T-helper 2 cell treated with Interferon-gamma antibody and Interleukin-4, amounts not matched to agents 5 μg/mL and 100 μg/mL, for 36 hours (primary cell): ENCODE data around the gene SNX14.
A peak's percentile ranks its signal among the peaks of the same experiment; 100 is the strongest.
"Not testable (repeated sequence)": the region's sequence is repeated elsewhere in the genome, so short reads cannot be mapped to it uniquely, and the experiment has no call there.

Experiments
- DNase-seq: peaks from one replicate; pipeline ENCODE4 v3.0.0; 2021; ENCODE audit warnings: low spot score
- H3K27ac Mint-ChIP-seq: one replicate; pipeline ENCODE4 v1.8.0; 2021; ENCODE audit warnings: mild to moderate bottlenecking, mixed read lengths
- H3K27me3 Mint-ChIP-seq: one replicate; pipeline ENCODE4 v1.8.0; 2021; ENCODE audit warnings: low read depth, mixed read lengths
- H3K36me3 Mint-ChIP-seq: one replicate; pipeline ENCODE4 v1.8.0; 2021; ENCODE audit warnings: low read depth, mixed read lengths
- H3K4me1 Mint-ChIP-seq: one replicate; pipeline ENCODE4 v1.8.0; 2021; ENCODE audit warnings: low read depth, mixed read lengths
- H3K4me3 Mint-ChIP-seq: one replicate; pipeline ENCODE4 v1.8.0; 2022; ENCODE audit warnings: mild to moderate bottlenecking, moderate library complexity, mixed read lengths
- H3K9me3 Mint-ChIP-seq: one replicate; pipeline ENCODE4 v1.8.0; 2021; ENCODE audit warnings: mixed read lengths

The SNX14 gene, protein sequence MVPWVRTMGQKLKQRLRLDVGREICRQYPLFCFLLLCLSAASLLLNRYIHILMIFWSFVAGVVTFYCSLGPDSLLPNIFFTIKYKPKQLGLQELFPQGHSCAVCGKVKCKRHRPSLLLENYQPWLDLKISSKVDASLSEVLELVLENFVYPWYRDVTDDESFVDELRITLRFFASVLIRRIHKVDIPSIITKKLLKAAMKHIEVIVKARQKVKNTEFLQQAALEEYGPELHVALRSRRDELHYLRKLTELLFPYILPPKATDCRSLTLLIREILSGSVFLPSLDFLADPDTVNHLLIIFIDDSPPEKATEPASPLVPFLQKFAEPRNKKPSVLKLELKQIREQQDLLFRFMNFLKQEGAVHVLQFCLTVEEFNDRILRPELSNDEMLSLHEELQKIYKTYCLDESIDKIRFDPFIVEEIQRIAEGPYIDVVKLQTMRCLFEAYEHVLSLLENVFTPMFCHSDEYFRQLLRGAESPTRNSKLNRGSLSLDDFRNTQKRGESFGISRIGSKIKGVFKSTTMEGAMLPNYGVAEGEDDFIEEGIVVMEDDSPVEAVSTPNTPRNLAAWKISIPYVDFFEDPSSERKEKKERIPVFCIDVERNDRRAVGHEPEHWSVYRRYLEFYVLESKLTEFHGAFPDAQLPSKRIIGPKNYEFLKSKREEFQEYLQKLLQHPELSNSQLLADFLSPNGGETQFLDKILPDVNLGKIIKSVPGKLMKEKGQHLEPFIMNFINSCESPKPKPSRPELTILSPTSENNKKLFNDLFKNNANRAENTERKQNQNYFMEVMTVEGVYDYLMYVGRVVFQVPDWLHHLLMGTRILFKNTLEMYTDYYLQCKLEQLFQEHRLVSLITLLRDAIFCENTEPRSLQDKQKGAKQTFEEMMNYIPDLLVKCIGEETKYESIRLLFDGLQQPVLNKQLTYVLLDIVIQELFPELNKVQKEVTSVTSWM

GRCh38 chr6:85593438-85594196 is at the start of gene SNX14:
SNX14 (minus strand) TSS chr6:85593858; CDS start chr6:85593718, 140 bp downstream.
- Mint-ChIP-seq H3K36me3 (peaks cover 36% of the 10 kb centered on the region), H3K27ac (peak within 1 kb of the TSS; percentile 91), H3K4me1 (peaks cover 28% of the 10 kb centered on the region), H3K9me3 (peaks cover 19% of the 10 kb centered on the region), H3K4me3 (peak within 1 kb of the TSS; percentile 95), H3K27me3 (no peaks in the 10 kb centered on the region)
- DNase-seq, result peak; percentile 90

GRCh38 chr6:85642774-85643536 is 49.3 kb upstream of the SNX14 start, which contains the start of gene SYNCRIP:
SYNCRIP (minus strand) TSS chr6:85642886; CDS start chr6:85641439, 1,447 bp downstream.
- Mint-ChIP-seq H3K27ac (peak within 1 kb of the TSS; percentile 99), H3K36me3 (peaks cover 41% of the 10 kb centered on the region), H3K4me3 (peak within 1 kb of the TSS; percentile 98), H3K4me1 (peaks cover 43% of the 10 kb centered on the region), H3K9me3 (no peaks in the 10 kb centered on the region), H3K27me3 (peaks cover 2% of the 10 kb centered on the region)
- DNase-seq, result peak; percentile 98

DNA sequence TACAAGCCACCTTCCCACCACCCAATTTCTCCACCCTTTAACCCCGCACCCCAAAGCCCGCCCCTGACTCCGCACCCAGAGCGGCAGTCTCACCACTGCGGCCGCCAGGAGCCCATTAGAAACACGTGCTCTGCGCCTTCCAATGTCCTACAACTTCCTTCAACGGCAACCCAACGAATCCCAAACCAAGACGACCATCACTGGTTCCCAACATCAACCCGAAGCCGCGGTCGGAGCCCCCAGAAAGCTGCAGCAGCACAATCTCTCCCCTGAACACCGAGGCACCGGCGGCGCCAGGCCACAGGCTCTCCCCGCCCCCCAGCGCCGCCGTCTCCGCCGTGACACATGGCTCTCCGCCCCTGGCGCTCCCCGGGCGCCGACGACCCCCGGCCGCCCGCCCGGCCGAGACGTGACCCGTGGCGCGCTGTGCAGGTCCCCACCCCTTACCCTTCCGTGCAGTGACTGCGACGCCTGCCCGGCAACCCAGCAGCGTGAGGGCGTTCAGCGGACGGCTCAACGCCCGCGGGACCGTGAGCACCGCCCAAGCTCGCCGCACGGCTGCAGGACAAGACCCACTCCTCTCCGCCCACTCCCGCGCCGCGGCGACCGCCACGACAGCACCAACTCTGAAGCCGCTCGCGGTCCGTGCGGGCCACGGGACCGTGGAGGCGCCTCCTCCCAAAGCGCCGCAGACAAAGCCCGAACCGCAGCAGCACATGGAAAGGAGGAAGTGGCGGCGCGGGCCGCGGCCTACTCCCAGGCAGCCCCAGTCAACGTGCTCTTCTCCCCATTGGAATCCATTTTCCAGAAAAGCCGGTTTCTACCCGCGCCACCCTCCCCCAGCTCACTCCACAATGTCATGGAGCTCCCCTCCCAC is 48.5 kb upstream of the SNX14 start:
- peak overlapping the region; percentile 98 for H3K4me3 Mint-ChIP-seq
- no peaks in the 10 kb centered on the region for H3K27me3 Mint-ChIP-seq
- H3K9me3 Mint-ChIP-seq, result no peaks in the 10 kb centered on the region
- peaks cover 50% of the 10 kb centered on the region for H3K4me1 Mint-ChIP-seq
- H3K27ac Mint-ChIP-seq, result peak overlapping the region; percentile 99
- H3K36me3 Mint-ChIP-seq, result peaks cover 49% of the 10 kb centered on the region
- peak; percentile 52 for DNase-seq

- Mint-ChIP-seq H3K4me3 (peak overlapping the region; percentile 98), H3K27me3 (no peaks in the 10 kb centered on the region), H3K9me3 (no peaks in the 10 kb centered on the region), H3K4me1 (peaks cover 53% of the 10 kb centered on the region), H3K36me3 (peaks cover 55% of the 10 kb centered on the region), H3K27ac (peak overlapping the region; percentile 99)
- DNase-seq, result no peak
Observed at GRCh38 chr6:85641522-85641896, 47.9 kb upstream of the SNX14 start.

DNA sequence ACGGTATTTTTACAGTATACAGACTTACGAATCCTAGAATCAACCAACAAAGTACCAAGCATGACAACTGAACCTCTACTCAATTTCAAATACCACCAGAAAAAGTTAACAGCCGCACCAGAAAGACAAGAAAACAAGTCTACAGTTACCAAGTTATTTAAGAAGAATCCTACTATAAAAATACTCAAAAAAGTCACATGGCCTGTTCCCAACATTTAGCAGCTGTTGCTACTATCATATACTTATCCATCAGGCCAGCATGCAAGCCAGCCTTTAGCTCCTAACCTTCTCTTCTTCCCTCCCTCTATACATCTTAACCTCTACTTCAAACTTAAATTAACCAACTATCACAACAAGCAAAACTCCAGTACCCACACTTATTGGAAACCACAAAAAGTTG is 47.2 kb upstream of the SNX14 start:
- peaks cover 59% of the 10 kb centered on the region for H3K36me3 Mint-ChIP-seq
- no peaks in the 10 kb centered on the region for H3K9me3 Mint-ChIP-seq
- no peaks in the 10 kb centered on the region for H3K27me3 Mint-ChIP-seq
- no peak for DNase-seq
- peak overlapping the region; percentile 98 for H3K4me3 Mint-ChIP-seq
- peaks cover 53% of the 10 kb centered on the region for H3K4me1 Mint-ChIP-seq
- H3K27ac Mint-ChIP-seq, result peak overlapping the region; percentile 99

GRCh38 chr6:85637579-85637978 is 43.9 kb upstream of the SNX14 start:
- H3K27ac Mint-ChIP-seq, result no peak overlapping the region
- no peak overlapping the region for H3K4me3 Mint-ChIP-seq
- H3K9me3 Mint-ChIP-seq, result no peaks in the 10 kb centered on the region

DNA sequence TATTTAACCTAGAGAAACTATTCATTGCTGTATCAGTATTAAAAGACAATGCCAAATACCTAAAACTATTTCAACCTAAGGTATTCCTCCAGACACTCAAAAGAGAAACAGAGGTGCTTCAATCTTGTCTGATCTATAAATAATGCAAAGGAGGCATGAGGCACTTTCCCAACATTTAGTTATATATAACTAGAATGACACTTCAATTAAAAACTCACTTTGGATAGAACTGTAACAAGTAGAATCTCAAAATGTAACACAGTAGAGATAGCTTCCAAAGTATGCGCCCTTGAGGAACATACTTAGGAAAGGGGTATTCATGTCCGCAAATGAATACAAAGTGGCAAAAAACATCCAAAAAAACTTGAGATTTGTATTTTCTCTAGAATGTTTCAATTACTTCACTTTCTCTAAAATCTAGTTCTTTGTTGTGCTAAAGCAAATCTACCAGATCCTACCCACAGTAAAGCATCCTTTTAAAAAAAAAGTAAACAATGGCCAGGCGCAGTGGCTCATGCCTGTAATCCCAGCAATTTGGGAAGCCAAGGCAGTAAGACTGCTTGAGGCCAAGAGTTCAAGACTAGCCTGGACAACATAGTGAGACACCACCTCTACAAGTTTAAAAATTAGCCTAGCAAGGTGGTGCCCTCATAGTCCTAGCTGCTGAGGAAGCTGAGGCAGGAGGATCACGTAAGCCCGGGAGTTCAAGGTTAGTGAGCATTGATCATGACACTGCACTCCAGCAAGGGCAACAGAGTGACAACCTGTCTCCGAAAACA is 38.7 kb upstream of the SNX14 start:
- peaks cover 72% of the 10 kb centered on the region for H3K36me3 Mint-ChIP-seq
- H3K4me3 Mint-ChIP-seq, result no peak overlapping the region
- DNase-seq, result no peak
- no peaks in the 10 kb centered on the region for H3K27me3 Mint-ChIP-seq
- H3K27ac Mint-ChIP-seq, result no peak overlapping the region
- no peaks in the 10 kb centered on the region for H3K9me3 Mint-ChIP-seq
- peaks cover 37% of the 10 kb centered on the region for H3K4me1 Mint-ChIP-seq

More at GRCh38 chr6:85637579-85637978, 43.9 kb upstream of the SNX14 start:
- Mint-ChIP-seq H3K27me3 (no peaks in the 10 kb centered on the region), H3K36me3 (peaks cover 78% of the 10 kb centered on the region), H3K4me1 (peaks cover 48% of the 10 kb centered on the region)
- no peak for DNase-seq

DNA sequence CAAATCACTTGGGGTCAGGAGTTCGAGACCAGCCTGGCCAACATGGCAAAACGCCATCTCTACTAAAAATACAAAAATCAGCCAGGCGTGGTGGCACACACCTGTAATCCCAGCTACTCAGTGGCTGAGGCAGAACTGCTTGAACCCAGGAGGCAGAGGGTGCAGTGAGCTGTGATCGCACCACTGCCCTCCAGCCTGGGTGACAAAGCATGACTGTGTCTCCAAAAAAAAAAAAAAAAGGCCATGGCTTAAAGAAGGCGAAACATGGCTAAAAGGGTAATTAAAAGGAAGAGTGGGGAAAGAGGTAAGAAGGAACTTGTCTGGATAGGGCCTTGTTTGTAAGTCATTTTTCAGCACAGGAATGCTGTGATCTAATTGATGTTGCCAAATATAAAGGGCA is 37.5 kb upstream of the SNX14 start:
- H3K4me3 Mint-ChIP-seq, H3K9me3 Mint-ChIP-seq, H3K27me3 Mint-ChIP-seq, DNase-seq, H3K27ac Mint-ChIP-seq: not testable (repeated sequence)
- H3K36me3 Mint-ChIP-seq, result peaks cover 69% of the 10 kb centered on the region
- peaks cover 37% of the 10 kb centered on the region for H3K4me1 Mint-ChIP-seq

DNA sequence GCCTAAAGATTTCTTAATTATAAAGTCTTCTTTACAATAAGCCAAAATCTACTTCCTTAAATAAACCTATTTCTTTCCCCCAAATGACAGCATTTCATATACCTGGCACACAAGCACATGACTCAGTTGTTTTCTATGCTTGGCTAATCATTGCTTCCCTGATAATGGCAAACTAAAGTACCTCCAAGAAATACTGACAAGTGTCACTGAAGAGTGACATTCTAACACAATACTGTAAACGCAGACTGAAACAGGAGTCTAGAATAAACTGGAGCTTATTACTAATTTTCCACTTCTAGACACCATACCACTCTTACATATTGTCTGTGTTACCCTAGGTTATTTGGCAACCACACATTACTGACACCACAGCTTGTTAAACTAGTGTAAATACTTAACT is 34.7 kb upstream of the SNX14 start:
- no peak overlapping the region for H3K4me3 Mint-ChIP-seq

GRCh38 chr6:85620308-85620707 is 26.6 kb upstream of the SNX14 start:
- H3K36me3 Mint-ChIP-seq, result peaks cover 76% of the 10 kb centered on the region
- H3K9me3 Mint-ChIP-seq, result no peaks in the 10 kb centered on the region
- DNase-seq, result no peak
- peaks cover 20% of the 10 kb centered on the region for H3K4me1 Mint-ChIP-seq
- H3K27me3 Mint-ChIP-seq, result no peaks in the 10 kb centered on the region
- H3K27ac Mint-ChIP-seq, result no peak overlapping the region
- H3K4me3 Mint-ChIP-seq, result no peak overlapping the region

More for the DNA sequence above, 34.7 kb upstream of the SNX14 start:
- H3K4me1 Mint-ChIP-seq, result peaks cover 46% of the 10 kb centered on the region
- no peak for DNase-seq
- H3K9me3 Mint-ChIP-seq, result no peaks in the 10 kb centered on the region
- H3K36me3 Mint-ChIP-seq, result peaks cover 73% of the 10 kb centered on the region
- H3K27me3 Mint-ChIP-seq, result no peaks in the 10 kb centered on the region
- H3K27ac Mint-ChIP-seq, result no peak overlapping the region

- DNase-seq, result no peak
- H3K4me3 Mint-ChIP-seq, result no peak overlapping the region
- no peaks in the 10 kb centered on the region for H3K27me3 Mint-ChIP-seq
- peaks cover 10% of the 10 kb centered on the region for H3K4me1 Mint-ChIP-seq
- no peaks in the 10 kb centered on the region for H3K9me3 Mint-ChIP-seq
- peaks cover 68% of the 10 kb centered on the region for H3K36me3 Mint-ChIP-seq
- no peak overlapping the region for H3K27ac Mint-ChIP-seq
Observed at GRCh38 chr6:85614780-85615179, 21.1 kb upstream of the SNX14 start.
